ENCODE data around the gene PCMTD2. TPM values are rescaled to one million over a fixed set of nuclear protein-coding genes. Genes with fewer than 3 reads are reported as not detected.

PCMTD2 gene
- total RNA-seq, 1 donor from 2014 or later = 53.4 TPM

DNA sequence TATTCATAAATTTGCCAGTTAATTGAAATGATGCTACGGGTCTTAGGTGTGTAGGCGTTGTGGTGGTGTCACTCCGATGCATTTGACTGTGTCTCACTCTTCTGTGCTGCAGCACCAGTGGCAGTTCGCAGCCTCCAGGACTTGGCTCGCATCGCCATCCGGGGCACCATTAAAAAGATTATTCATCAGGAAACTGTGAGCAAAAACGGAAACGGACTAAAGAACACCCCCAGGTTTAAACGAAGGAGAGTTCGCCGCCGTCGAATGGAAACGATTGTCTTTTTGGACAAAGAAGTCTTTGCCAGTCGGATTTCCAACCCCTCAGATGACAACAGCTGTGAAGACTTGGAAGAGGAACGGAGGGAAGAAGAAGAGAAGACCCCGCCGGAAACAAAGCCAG lies 17.6 kb downstream of the PCMTD2 start:
- intact Hi-C loops (cut with micrococcal nuclease) = no loop called here
- no peak for DNase-seq
- TF ChIP-seq, protein P1, sequence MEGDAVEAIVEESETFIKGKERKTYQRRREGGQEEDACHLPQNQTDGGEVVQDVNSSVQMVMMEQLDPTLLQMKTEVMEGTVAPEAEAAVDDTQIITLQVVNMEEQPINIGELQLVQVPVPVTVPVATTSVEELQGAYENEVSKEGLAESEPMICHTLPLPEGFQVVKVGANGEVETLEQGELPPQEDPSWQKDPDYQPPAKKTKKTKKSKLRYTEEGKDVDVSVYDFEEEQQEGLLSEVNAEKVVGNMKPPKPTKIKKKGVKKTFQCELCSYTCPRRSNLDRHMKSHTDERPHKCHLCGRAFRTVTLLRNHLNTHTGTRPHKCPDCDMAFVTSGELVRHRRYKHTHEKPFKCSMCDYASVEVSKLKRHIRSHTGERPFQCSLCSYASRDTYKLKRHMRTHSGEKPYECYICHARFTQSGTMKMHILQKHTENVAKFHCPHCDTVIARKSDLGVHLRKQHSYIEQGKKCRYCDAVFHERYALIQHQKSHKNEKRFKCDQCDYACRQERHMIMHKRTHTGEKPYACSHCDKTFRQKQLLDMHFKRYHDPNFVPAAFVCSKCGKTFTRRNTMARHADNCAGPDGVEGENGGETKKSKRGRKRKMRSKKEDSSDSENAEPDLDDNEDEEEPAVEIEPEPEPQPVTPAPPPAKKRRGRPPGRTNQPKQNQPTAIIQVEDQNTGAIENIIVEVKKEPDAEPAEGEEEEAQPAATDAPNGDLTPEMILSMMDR (IDR thresholded peaks at IDR 0.05) = no peak
- ChIA-PET CTCF (no interaction called here), POLR2A (no interaction called here)
- ATAC-seq (ENCODE audit: low read depth) = no peak
- H3K4me3 Mint-ChIP-seq = no peak overlapping the region
- H3K36me3 Mint-ChIP-seq (ENCODE audit: low read depth) = peaks cover 69% of the 10 kb centered on the region
- H3K4me1 Mint-ChIP-seq = no peaks in the 10 kb centered on the region
- no peaks in the 10 kb centered on the region for H3K9me3 Mint-ChIP-seq
- no peak overlapping the region for H3K27ac Mint-ChIP-seq
- no peaks in the 10 kb centered on the region for H3K27me3 Mint-ChIP-seq

DNA sequence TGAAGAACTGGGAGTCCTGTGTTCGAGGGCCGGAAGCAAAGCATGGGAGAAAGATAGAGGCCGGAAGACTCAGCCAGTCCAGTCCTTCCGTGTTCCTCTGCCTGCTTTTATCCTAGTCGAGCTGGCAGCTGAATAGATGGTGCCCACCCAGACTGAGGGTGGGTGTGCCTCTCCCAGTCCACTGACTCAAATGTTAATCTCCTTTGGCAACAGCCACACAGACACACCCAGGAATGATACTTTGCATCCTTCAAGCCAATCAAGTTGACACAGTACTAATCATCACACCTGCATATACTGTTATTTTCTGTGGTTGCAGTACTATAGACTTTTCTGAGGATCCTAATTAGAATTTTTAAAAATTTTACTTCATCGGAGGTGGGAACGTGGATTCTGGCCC lies 21.3 kb downstream of the PCMTD2 start:
- H3K27me3 Mint-ChIP-seq = no peaks in the 10 kb centered on the region
- no peak overlapping the region for H3K4me3 Mint-ChIP-seq
- TF ChIP-seq, protein P1 (IDR thresholded peaks at IDR 0.05) = no peak
- DNase-seq (no peak), ATAC-seq (ENCODE audit: low read depth) (no peak)
- H3K4me1 Mint-ChIP-seq = no peaks in the 10 kb centered on the region
- peaks cover 40% of the 10 kb centered on the region for H3K36me3 Mint-ChIP-seq (ENCODE audit: low read depth)
- POLR2A ChIA-PET = no interaction called here
- H3K27ac Mint-ChIP-seq = no peak overlapping the region
- H3K9me3 Mint-ChIP-seq = no peaks in the 10 kb centered on the region
- CTCF ChIA-PET = no interaction called here
- intact Hi-C loops (cut with micrococcal nuclease) = no loop called here

DNA sequence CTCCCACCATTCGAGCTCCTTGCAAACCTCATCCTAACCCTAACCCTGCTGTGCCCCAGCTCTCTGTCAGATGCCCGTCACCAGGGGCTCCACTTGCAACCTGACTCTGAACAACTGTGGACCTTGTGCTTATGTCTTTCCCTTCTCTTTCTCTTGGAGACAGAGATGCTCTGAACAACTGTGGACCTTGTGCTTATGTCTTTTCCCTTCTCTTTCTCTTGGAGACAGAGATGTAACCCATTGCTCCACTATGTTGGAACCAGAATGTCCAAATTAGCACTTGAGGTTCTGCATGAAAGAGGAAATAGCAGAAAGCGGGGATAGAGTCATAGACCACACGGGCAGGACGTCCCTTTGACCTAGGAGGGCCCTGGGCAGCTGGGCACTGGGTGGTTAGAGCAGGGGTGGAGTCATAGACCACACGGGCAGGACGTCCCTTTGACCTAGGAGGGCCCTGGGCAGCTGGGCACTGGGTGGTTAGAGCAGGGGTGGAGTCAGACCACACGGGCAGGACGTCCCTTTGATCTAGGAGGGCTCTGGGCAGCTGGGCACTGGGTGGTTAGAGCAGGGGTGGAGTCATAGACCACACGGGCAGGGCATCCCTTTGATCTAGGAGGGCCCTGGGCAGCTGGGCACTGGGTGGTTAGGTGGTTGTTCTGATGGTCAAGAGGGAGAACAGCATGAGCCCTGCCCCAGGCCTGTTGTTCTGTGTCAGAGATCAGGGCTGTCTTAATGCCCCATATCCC lies 22.2 kb downstream of the PCMTD2 start:
- CTCF ChIA-PET = no interaction called here

DNA sequence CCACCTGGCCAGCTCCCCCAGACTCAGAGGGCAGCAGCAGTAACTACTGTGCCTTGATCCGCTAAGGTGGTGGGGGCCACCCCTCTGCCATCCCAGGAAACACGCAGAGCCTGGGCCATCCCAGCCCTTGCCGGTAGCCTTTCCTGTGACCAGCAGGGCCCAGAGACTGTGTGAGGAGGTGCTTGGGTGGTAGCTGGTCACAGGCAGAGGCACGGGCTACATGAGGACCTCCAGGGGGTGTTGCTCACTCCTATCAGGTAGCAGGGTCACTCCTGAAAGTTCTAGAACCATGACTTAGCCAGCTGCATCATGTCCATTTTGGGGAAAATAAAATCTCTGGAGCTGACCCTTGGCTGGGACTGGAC lies 22.8 kb downstream of the PCMTD2 start:
- TF ChIP-seq, protein P1 (IDR thresholded peaks at IDR 0.05) = no peak
- Mint-ChIP-seq H3K36me3 (ENCODE audit: low read depth) (peaks cover 28% of the 10 kb centered on the region), H3K4me3 (no peak overlapping the region), H3K4me1 (no peaks in the 10 kb centered on the region), H3K9me3 (no peaks in the 10 kb centered on the region), H3K27me3 (no peaks in the 10 kb centered on the region), H3K27ac (no peak overlapping the region)
- DNase-seq = no peak
- no peak for ATAC-seq (ENCODE audit: low read depth)
- intact Hi-C loops (cut with micrococcal nuclease) = no loop called here
- ChIA-PET CTCF (no interaction called here), POLR2A (no interaction called here)

More for the DNA sequence above, 22.2 kb downstream of the PCMTD2 start:
- H3K27me3 Mint-ChIP-seq = no peaks in the 10 kb centered on the region
- H3K4me3 Mint-ChIP-seq = no peak overlapping the region
- no peak overlapping the region for H3K27ac Mint-ChIP-seq
- TF ChIP-seq, protein P1 (IDR thresholded peaks at IDR 0.05) = no peak
- no peak for ATAC-seq (ENCODE audit: low read depth)
- intact Hi-C loops (cut with micrococcal nuclease) = no loop called here
- H3K36me3 Mint-ChIP-seq (ENCODE audit: low read depth) = peaks cover 34% of the 10 kb centered on the region
- POLR2A ChIA-PET = no interaction called here
- H3K9me3 Mint-ChIP-seq = no peaks in the 10 kb centered on the region
- H3K4me1 Mint-ChIP-seq = no peaks in the 10 kb centered on the region
- DNase-seq = no peak

DNA sequence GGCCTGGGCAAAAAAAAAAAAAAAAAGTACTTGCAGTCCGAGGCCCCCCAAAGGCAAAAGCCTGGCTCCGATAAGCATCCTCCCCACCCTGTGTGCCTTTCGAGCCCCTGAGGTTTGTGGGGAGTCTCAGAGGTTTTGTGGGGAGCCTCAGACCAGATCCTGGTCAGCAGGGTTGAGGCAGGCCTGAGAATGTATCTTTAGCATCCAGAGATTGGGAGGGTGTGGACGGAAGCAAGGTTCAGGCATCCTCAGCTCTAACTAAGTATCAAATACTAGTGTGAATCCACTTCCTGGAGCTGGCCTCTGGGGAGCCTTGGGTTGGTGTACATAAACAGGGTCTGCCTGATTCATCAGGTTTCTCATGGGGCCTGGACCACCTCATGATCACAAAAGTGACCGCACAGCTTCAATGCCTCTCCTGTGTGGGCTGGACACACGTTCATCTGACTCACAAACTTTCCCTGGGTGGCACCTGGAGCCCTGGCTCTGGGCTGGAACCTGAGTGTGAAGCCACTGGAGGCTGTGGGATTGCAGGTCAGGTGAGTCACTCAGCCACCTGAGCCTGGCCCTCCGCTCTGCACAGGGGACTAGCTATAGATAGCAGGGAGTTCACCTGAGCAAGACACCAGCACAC lies 24.4 kb downstream of the PCMTD2 start:
- Mint-ChIP-seq H3K9me3 (no peaks in the 10 kb centered on the region), H3K4me1 (no peaks in the 10 kb centered on the region), H3K4me3 (no peak overlapping the region), H3K27ac (no peak overlapping the region), H3K27me3 (no peaks in the 10 kb centered on the region), H3K36me3 (ENCODE audit: low read depth) (peaks cover 16% of the 10 kb centered on the region)
- POLR2A ChIA-PET = no interaction called here
- no peak for ATAC-seq (ENCODE audit: low read depth)
- CTCF ChIA-PET = no interaction called here
- TF ChIP-seq, protein P1 (IDR thresholded peaks at IDR 0.05) = no peak
- intact Hi-C loops (cut with micrococcal nuclease) = no loop called here
- DNase-seq = no peak
